HTR-8/SVneo (cell line): ENCODE data around the gene COL12A1.
"Not testable (repeated sequence)": the region's sequence is repeated elsewhere in the genome, so short reads cannot be mapped to it uniquely, and the experiment has no call there.

Experiments
- DNase-seq: peaks from one replicate; pipeline ENCODE4 v3.0.0; 2011; ENCODE audit warnings: low spot score, mixed read lengths; ENCODE audit not compliant: insufficient read length
- FAIRE-seq: peaks from 2 replicates; lab custom pipeline; 2011; peaks lifted over from hg19 to GRCh38; lab: Jason Lieb, UNC

COL12A1 gene

DNA sequence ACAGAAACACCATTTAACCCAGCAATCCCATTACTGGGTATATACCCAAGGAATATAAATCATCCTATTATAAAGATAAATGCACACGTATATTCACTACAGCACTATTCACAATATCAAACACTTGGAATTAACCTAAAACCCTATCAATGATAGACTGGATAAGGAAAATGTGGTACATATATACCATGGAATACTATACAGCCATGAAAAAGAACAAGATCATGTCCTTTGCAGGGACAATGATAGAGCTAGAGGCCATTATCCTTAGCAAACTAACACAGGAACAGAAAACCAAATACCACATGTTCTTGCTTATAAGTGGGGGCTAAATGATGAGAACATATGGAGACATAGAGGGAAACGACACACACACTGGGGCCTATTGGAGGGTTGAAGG, 19.3 kb downstream of the COL12A1 start:
- DNase-seq: not testable (repeated sequence)

DNA sequence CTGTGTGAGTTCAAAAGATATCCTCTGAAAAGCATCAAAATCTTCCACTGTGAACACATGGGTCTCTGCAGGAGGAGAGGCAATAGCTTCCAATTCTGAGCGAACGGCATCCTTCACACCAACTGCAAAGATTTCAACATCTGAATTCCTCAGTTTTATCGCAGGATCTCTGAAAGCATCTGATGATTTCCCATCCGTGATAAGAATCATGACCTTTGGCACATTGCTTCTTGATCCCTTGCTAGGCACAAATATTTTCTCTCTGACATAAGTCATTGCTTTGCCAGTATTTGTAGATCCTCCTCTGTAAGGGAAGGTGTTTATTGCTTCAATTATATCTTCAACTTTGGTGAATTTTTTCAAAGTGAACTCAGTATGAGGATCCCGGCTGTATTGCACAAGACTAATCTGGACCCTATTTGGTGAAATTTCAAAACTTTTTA, 22.7 kb downstream of the COL12A1 start:
- DNase-seq (no peak), FAIRE-seq (no peak)

More for the DNA sequence above, 19.3 kb downstream of the COL12A1 start:
- FAIRE-seq: not testable (repeated sequence)

DNA sequence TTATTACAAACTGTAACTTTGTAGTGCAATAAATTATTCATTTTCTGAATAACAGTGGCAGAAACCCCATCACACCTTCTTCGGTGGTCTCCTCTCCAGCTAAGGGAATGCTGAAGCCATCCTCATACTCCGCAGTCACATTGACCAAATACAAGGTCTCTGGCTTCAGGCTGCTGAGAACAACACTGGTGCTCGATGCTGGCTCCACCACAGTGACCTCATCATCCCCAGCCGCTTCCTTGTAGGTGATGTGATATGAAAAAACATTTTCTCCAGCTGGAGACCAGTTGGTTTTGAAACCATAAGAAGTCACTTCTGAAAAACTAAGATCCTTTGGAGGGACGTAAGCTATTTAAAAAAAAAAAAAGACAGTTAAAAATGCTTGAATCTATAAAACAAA, 25.0 kb downstream of the COL12A1 start:
- FAIRE-seq: no peak
- no peak for DNase-seq

DNA sequence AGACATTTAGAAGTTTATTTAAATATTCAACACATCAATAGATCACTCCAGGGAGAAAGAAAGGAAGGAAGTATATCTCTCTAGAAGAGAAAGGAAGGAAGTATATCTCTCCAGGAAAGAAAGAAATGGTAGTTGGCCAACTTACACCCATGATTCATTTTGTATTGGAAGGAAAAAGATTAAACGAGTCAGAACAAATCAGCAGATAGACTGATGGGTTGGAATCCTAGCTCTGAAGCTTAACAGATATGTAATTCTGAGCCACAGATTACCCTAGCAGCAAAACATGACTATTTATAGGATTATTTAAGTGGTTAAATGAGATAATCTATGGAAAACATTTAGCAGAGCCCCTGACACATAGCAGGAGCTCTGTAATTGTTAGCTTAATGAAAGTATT, 27.1 kb downstream of the COL12A1 start:
- no peak for FAIRE-seq
- no peak for DNase-seq

DNA sequence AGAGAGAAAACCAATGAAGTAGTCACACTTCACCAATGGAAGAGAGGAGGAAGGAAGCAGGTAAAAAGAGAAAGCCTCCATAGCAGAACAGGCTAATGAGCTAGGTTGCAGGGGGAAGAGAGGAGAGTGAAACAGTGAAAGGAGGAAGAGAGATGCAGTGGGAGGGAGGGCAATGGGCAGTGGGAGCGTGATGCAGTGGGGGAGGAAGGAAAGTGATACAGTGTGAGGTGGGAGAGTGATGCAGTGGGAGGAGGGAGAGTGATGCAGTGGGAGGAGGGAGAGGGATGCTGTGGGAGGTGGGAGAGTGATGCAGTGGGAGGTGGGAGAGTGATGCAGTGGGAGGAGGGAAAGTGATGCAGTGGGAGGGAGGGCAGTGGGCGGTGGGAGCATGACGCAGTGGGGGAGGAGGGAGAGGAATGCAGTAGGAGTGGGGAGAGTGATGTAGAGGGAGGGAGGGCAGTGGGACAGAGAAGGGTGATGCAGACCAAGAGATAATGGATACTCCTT, 29.7 kb downstream of the COL12A1 start:
- DNase-seq (no peak), FAIRE-seq (peak; percentile 52)

DNA sequence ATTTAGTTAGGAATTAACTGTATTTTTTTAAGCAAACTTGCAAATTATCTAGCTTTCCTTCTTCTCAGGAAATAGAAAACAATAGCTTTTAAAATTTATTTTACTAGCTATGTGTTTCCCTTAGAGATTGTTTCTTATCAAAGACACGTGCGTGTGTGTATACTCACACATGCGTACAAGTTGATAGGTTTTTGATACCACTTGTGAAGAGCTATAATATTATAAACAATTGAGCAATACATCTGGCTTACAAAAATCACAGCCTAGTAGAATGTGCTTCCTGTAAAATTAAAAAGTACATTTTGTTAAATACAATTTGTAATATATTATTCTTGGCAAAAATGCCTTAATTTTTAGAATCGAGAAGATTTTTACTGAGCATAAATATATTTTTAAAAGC, 33.9 kb downstream of the COL12A1 start:
- DNase-seq (no peak), FAIRE-seq (no peak)

DNA sequence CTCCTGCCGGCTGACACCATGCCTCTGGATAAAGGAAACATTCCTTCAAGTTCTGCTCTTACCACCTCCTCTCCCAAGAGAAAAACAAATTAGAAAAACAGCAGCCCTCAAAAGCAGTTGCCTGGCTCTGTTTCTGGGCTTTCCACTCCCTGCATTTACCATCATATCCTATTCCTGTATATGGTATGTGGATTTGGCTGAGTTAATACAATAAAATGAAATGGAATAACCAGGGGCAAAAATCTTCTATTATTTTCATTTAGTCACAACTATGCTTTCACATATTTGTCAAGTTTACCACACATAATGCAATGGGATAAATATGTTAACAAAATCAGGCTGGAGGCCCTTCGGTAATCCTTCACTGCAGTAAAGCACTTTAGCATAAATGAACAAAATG, 34.3 kb downstream of the COL12A1 start:
- FAIRE-seq (no peak), DNase-seq (no peak)

DNA sequence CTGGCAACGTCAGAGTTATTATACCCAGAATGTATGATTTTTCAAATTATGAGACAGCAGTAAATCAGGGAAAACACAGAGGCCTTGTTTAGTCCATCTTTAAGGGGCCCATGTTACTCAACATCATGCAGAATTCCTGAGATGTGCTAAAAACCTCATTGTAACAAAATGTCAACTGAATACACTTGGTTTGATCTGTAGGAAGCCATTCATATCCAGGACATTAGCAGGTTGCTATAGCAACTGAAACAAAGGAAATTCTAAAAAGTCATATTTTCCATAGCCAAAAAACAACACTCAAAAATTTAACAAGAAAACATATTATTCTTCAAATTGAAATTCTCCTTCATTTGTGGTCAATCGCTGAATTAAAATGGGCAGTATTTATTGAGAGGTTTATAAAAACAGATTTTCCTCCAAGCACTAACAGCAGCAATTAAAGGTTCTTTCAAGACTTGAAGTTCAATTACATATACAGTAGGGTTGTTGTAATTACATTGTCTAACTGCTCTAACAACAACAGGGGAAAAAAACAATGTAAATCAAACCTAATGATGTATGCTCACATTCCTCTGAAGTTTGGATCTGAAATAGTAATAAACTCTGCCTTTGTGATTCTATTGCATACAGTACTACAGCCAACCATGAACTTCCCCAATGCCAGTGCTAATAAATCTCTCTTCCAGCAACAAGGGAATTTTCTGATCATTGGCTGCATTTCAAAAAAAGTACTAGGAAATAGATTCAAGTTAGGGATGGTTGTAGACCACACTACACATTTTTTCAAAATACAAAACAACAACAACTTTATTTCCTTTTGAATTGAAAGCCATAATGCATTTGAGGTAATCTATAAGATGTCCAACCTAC, 34.9 kb downstream of the COL12A1 start:
- DNase-seq: no peak
- no peak for FAIRE-seq

DNA sequence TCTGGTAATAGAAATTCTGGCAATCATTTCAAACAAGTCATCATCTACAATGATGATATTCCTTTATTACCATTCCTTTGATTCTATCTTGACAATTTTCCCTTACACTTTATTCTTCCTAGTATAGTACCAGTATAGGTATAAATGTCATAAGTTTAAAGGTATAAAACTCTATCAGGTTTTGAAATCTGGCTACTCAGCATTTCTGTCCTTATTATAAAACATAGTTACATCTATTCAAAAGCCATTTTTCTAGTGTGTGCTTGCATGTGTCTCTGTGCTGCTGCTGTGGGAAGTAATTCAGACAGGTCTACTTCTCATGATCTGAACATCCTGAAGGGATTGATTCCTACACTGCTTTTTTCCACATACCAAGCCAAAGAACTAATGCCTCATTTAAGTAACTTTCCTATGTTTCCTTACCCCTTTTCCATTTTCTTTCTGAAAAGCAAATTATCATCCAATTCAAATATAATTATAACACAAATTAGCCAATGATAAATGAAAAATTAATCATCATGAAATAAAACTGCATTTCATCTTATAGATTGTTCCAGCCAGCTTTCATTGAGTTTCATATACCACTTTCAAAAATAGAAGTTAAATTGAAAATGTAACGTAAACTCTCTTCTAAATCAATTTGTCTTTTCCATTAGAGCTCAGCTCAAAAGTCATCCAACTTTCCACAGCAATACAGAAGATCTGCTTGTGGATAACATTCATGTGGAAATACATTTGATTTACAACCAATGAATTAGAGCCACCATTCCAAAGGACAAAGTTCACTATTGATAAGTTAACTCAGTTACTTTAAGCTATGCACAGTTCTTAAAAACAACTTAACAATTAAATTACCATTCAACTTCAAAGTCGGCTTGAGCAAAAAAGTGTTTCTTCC, 35.9 kb downstream of the COL12A1 start:
- DNase-seq: no peak
- no peak for FAIRE-seq

DNA sequence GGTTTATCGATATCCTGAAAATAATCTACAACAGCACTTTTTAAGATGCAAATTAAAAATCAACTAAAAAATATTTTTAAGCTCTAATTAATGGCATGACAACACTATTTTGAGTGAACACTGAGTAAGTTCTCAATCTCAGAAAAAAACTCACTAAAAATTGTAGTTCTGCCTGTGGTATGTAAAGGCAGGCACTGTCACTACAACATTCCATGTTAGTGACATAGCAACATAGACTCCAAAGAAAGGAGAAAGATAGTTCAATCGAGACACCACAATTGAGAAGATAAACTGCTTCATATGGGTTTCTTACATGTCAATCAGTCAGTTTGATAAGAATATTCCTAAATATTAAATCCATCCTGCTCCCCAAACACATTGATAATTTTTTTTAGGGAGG, 38.0 kb downstream of the COL12A1 start:
- FAIRE-seq (no peak), DNase-seq (no peak)

DNA sequence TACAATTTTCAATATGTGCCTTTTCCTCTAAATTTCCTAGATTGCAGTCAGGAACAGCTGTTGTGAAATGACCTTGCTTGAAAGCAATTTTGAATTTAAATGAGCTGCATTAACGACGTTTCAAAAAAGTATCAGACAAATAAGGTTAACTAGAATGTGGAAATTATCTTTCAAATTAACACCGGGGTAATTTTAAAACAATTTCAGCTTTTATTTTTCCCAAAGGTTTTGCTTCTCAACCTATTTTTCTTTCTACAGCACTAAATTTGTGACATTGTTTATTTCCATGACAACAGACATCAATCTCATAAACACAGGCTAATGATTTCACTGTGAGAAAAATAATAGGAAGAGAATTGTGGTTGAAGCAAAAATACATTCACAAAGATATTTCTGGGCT, 38.5 kb downstream of the COL12A1 start:
- FAIRE-seq (no peak), DNase-seq (no peak)

DNA sequence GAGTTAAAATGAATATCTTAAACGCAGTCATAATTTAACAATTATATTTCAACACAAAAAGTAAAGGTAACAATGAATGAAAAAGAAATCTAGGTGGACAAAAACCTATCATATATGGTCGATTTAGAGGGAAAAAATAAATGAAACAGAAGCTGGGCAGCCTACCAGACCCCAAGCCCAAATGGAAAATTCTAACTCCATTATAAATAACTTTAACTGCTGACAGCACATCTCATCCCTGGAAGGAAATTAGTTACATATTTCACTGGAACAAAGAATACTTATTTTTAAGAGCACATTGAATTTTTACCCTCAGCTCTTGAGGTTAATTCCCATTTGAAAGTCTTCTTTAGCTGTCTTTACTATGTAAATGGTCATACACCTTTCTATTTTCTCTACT, 39.1 kb downstream of the COL12A1 start:
- no peak for FAIRE-seq
- DNase-seq: no peak

DNA sequence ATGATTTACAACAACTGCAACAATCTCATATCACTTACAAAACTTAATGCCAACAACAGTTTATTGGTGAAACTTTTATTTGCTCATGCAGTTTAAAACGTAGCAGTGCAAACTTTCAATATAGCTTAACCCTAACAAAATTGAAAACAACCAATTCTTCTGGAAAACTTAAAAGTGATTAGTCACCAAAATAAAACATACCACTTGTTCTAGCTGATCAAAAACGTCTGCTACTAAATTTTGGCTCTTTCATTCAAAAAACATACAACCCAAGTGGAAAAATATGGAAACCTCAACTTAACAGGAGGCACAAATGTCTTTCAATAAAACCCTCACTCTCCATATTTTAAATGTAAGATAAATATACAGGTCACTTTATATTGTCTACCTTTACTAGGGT, 39.6 kb downstream of the COL12A1 start:
- DNase-seq (no peak), FAIRE-seq (no peak)

DNA sequence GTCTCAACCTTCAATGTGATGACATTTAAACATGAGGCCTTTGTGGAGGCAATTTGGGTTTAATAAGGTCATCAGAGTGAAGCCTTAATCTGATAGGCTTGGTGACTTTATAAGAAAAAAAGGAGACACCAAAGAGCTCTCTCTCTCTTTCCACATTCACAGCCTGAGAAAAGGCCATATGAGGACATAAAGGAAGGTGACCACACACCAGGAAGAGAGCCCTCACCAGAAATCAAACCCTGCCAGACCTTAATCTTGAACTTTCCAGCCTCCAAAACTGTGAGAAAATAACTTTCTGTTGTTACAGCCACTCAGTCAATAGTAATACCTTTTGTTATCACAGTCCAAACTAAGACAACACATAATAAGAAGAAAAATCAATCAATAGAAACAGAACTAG, 47.7 kb downstream of the COL12A1 start:
- DNase-seq: no peak

DNA sequence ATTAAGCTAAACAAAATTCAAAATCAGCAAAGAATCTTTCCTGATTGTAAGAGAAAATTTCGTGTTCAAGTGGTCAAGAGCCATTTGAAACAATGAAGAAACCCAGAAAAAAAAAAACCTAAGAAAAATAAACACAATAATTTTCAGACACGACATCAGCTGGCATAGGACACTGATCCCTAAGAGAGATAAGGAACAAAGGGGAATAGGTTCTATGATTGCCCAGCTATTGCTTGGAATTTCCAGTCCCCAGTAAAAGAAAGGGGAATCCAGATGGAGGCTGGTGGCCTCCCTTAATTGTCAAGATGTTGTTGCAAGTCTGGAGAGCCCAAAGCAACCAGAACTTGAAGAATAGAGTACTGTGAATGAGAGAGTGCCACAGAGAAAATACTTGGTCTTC, 48.5 kb downstream of the COL12A1 start:
- FAIRE-seq (no peak), DNase-seq (no peak)

More for the DNA sequence above, 47.7 kb downstream of the COL12A1 start:
- FAIRE-seq: no peak

DNA sequence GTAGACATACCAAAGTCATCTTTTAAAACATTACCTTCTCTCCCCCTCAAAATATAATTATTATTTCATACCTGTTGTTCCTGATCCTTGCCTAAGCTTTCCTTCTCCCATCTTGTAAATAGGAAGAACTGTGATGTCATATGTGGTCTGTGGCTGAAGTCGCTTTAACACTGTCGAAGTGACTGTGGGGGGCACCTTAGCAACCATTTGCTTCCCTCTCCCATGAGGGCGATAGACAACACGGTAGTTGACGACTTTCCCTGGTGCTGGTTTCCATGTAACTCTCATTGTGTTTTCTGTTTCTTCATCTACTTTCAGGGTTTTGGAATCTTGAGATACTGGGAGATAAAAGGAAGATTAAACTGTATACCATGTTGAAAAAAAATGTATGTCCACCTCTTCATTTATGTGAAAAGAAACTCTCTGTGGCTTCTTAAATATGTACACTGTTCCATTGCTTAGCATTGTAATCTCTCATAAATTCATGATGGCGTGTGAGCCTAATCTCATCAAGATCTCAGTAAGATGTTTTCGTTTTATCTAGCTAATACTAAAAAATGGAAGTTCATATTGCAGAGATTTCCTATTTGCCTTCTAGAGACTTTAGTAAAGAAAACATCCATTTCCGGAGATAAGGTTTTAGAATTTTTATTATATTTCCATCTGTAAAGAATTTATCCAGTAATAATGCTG, 49.5 kb downstream of the COL12A1 start:
- DNase-seq: no peak
- no peak for FAIRE-seq

DNA sequence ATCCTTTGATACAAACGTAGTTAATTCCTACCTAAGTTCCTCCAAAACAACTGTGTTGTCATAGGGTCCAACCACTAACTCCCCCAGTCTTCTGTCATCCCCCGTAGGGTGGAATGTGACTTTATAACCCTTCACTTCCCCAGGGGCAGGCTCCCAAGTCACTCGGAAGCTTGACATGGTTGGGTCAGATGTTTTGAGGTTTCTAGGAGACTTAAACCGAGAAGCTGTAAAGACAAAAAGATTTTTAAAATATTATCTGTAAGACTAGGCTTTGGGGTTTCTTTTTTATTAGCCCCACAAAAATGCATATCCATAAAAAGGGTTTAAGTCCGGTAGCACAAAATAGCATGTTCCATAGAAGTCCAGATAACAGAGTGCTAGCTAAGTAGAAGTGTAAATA, 50.2 kb downstream of the COL12A1 start:
- DNase-seq (peak; percentile 12), FAIRE-seq (no peak)

DNA sequence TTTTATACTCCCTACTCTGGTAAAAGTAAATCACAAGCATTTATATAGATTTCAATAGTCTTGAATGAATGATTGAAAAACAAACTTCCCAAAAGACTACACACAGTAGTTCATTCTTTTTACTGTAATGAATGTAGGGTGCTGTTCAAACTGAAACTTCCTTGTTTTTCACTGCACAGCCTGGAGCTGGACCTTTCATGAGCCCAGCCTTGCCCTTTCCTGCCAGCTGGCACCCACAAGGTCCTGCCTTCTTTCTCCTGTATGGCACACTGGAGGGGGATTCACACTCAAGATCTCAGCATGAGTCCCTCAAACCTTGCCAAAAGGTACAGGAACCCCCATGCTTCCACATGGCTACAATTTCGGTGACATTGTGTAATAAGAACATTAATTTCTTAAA, 50.9 kb downstream of the COL12A1 start:
- DNase-seq (no peak), FAIRE-seq (no peak)

DNA sequence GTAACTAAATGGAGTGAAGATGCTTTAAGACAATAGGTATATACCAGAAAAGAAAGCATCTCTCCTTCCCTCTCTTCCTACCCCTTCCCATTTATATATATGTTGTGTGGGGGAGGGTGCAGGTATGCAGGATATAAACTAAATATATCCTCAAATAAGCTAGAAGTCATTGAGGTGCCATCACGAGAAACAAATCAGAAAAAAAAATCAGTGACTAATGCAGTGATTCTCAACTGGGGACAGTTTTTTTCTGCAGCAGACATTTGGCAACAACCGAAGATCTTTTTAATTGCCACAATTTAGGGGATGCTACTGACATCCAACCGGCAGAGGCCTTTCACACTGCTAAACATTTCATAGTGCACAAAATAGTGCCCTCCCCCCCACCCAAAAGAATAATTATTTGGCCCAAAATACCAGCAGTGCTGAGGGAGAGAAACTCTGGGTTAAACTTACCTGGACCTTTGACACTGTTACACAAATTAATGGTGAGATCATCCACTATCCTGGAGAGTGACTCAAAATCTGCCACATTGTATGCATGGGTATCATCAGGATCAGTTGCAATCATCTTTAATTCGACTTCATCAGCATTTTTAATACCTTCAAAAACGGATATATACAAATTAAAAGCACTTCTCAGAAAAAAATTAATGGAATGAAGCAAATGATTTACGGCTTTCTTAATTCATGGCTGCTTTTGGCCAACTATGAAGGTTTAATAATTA, 55.0 kb downstream of the COL12A1 start:
- DNase-seq (no peak), FAIRE-seq (no peak)

DNA sequence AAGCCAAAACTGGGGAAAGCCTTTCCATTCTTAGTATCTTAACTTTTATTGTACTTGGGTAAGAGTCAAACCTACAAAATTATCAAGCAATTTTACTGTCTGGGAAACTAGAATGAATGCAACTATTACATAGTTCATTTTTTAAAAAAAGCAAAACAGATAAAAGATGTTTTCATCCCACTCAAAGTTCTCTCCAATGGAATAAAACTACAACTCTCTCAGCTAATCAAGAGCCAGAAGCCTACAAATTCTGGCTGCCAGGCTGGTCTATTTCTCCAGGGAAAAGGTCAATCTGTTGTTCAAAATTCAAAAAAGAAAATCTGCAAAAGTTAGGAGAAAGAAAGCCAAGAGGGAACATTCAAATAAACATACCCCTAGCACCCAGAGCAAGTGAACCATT, 56.2 kb downstream of the COL12A1 start:
- DNase-seq (no peak), FAIRE-seq (no peak)
